Parathyroid adenoma (tissue), 2 donors: Measurements from ENCODE around the gene THEMIS2.

Source experiments
- H2AFZ ChIP-seq: fragments of 300-600 bp; sonication (generic); one replicate; pipeline ENCODE4 v1.7.0; 2017; ENCODE audit warnings: antibody characterized with exemption, mild to moderate bottlenecking
- H3K27ac ChIP-seq: fragments of 300-600 bp; sonication (generic); one replicate; pipeline ENCODE4 v1.7.0; 2017
- H3K27me3 ChIP-seq: fragments of 300-600 bp; sonication (generic); one replicate; pipeline ENCODE4 v1.7.0; 2017; ENCODE audit warnings: low read length; ENCODE audit not compliant: control insufficient read depth, insufficient read depth
- H3K36me3 ChIP-seq: fragments of 300-600 bp; sonication (generic); one replicate; pipeline ENCODE4 v1.7.0; 2017; ENCODE audit warnings: low read length; ENCODE audit not compliant: control insufficient read depth, insufficient read depth
- H3K4me1 ChIP-seq: fragments of 300-600 bp; sonication (generic); one replicate; pipeline ENCODE4 v1.7.0; 2017; ENCODE audit warnings: control low read depth
- H3K4me2 ChIP-seq: fragments of 300-600 bp; sonication (generic); one replicate; pipeline ENCODE4 v1.7.0; 2017; ENCODE audit warnings: low read length
- H3K4me3 ChIP-seq: fragments of 300-600 bp; sonication (generic); one replicate; pipeline ENCODE4 v1.7.0; 2017; ENCODE audit warnings: low read depth, low read length
- H3K79me2 ChIP-seq: fragments of 300-600 bp; sonication (generic); one replicate; pipeline ENCODE4 v1.7.0; 2017; ENCODE audit warnings: control low read depth
- H3K9ac ChIP-seq: fragments of 300-600 bp; sonication (generic); one replicate; pipeline ENCODE4 v1.7.0; 2017; ENCODE audit warnings: mild to moderate bottlenecking
- H3K9me3 ChIP-seq: fragments of 300-600 bp; sonication (generic); one replicate; pipeline ENCODE4 v1.7.0; 2017; ENCODE audit warnings: low read length; ENCODE audit not compliant: control insufficient read depth
- TF ChIP-seq, protein P1 (sequence below): fragments of 300-600 bp; sonication (generic); IDR thresholded peaks from one replicate; pipeline ENCODE4 v1.7.0; 2017; ENCODE audit warnings: antibody characterized with exemption, mild to moderate bottlenecking
- donor health status: primary hyperparathyroidism.

Gene THEMIS2

DNA sequence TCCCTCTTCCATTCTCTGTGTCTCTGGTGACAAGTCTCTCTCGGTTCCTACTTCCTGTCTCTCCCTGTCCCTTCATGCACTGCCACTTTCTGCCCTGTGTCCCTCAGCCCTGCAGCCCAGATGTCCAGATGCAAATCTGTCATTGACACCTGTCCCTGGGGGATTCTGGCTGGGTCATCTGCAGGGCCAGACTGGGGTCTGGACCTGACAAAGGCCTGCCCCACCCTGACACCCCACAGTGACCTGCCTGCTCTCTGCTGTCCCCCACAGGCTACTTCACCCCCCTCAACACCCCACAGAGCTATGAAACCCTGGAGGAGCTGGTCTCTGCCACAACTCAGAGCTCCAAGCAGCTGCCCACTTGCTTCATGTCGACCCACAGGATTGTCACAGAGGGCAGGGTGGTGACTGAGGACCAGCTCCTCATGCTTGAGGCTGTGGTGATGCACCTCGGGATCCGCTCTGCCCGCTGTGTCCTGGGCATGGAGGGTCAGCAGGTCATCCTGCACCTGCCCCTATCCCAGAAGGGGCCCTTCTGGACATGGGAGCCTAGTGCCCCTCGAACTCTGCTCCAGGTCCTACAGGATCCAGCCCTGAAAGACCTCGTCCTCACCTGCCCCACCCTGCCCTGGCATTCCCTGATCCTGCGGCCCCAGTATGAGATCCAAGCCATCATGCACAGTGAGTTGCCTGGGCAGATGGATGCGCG lies 7.2 kb downstream of the THEMIS2 start:
- Histone ChIP-seq H3K4me3 (no peak overlapping the region), H2AFZ (no peak overlapping the region), H3K27ac (no peak overlapping the region), H3K79me2 (no peaks in the 10 kb centered on the region), H3K9ac (no peak overlapping the region), H3K4me1 (peaks cover 9% of the 10 kb centered on the region), H3K9me3 (no peaks in the 10 kb centered on the region), H3K27me3 (no peaks in the 10 kb centered on the region), H3K4me2 (no peak overlapping the region), H3K36me3 (no peaks in the 10 kb centered on the region)
- TF ChIP-seq, protein P1, sequence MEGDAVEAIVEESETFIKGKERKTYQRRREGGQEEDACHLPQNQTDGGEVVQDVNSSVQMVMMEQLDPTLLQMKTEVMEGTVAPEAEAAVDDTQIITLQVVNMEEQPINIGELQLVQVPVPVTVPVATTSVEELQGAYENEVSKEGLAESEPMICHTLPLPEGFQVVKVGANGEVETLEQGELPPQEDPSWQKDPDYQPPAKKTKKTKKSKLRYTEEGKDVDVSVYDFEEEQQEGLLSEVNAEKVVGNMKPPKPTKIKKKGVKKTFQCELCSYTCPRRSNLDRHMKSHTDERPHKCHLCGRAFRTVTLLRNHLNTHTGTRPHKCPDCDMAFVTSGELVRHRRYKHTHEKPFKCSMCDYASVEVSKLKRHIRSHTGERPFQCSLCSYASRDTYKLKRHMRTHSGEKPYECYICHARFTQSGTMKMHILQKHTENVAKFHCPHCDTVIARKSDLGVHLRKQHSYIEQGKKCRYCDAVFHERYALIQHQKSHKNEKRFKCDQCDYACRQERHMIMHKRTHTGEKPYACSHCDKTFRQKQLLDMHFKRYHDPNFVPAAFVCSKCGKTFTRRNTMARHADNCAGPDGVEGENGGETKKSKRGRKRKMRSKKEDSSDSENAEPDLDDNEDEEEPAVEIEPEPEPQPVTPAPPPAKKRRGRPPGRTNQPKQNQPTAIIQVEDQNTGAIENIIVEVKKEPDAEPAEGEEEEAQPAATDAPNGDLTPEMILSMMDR: no peak

DNA sequence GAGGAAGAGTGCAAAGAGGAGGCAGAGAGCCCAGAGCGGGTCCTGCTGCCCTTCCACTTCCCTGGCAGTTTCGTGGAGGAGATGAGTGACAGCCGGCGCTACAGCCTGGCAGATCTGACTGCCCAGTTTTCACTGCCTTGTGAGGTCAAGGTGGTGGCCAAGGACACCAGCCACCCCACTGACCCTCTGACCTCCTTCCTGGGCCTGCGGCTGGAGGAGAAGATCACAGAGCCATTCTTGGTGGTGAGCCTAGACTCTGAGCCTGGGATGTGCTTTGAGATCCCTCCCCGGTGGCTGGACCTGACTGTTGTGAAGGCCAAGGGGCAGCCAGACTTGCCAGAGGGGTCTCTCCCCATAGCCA lies 10.2 kb downstream of the THEMIS2 start:
- H3K4me2 ChIP-seq: no peak overlapping the region
- peaks cover 9% of the 10 kb centered on the region for H3K4me1 ChIP-seq
- TF ChIP-seq, protein P1: no peak
- H3K27ac ChIP-seq: no peak overlapping the region
- no peaks in the 10 kb centered on the region for H3K36me3 ChIP-seq
- no peak overlapping the region for H3K4me3 ChIP-seq
- H3K9ac ChIP-seq: no peak overlapping the region
- no peaks in the 10 kb centered on the region for H3K9me3 ChIP-seq
- H2AFZ ChIP-seq: no peak overlapping the region
- no peaks in the 10 kb centered on the region for H3K27me3 ChIP-seq
- H3K79me2 ChIP-seq: no peaks in the 10 kb centered on the region

DNA sequence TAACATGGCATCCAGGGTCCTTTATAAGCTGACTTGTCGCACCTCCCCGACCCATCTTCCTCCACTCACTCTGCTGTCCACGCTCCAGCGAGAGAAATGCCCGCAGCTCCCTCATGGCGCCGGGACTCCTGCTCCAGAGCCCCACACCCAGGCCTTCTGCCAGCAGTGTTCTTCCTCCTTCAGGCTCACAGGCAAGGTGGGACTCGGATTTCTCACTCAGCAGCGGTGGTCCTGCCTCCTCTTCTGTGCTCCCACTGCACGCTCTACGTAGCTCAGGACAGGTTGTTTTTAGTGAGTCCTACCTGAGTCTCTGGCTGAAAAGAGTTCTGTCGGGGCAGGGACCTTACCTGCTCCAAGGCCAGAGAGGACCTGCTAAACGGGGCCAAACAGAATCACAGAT lies 11.2 kb downstream of the THEMIS2 start:
- TF ChIP-seq, protein P1: no peak
- no peaks in the 10 kb centered on the region for H3K27me3 ChIP-seq
- no peak overlapping the region for H3K4me2 ChIP-seq
- H3K9ac ChIP-seq: no peak overlapping the region
- H3K9me3 ChIP-seq: no peaks in the 10 kb centered on the region
- H2AFZ ChIP-seq: peak overlapping the region; percentile 86
- H3K4me3 ChIP-seq: no peak overlapping the region
- no peaks in the 10 kb centered on the region for H3K36me3 ChIP-seq
- H3K27ac ChIP-seq: peak overlapping the region; percentile 70
- no peaks in the 10 kb centered on the region for H3K79me2 ChIP-seq
- H3K4me1 ChIP-seq: peaks cover 9% of the 10 kb centered on the region

DNA sequence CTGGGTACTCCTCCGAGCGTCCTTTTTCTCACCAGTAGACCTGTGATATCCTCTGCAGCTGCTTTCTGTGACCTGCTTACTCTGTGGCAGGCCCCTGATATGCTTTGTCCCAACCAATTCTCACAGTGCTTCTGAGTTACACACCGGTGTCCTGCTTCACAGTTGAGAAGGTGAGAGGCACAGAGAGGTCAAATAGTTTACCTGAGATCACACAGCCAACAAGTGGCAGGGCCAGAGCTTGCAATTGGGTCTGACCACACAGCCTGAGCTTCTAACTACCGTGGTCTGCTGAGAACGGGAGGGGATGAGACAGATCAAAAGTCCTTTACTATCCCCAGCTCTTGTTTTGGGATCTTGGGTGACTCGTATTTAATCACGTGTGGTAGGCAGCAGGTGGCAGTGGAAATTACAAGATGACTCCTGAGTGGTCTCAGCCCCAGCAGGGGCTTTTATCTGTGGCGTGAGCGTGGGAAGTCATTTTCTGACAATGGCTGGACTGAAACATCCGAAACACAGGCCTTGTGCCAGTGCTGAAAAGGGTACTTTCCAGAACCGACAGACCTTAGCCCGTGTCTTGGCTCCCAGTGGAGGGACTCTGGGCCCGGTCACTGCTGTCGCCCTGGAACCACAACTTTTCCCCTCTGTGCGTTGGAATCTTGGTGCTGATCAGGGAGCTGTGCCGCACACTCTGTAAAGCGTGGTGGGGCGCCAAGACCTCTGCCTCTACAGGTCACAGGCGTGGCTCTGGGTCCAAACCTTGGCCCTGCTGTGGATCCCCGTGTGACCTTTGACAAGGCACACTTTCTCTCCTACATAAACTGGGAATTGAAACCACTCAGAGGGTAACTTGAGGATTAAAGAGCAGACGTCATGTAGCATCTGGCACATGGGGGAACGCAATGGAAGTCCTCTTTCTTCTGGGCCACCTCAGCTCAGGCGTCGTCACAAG lies 11.9 kb downstream of the THEMIS2 start:
- TF ChIP-seq, protein P1: no peak
- H3K9me3 ChIP-seq: no peaks in the 10 kb centered on the region
- peaks cover 9% of the 10 kb centered on the region for H3K4me1 ChIP-seq
- H3K36me3 ChIP-seq: no peaks in the 10 kb centered on the region
- H3K4me3 ChIP-seq: no peak overlapping the region
- no peaks in the 10 kb centered on the region for H3K79me2 ChIP-seq
- H2AFZ ChIP-seq: peak overlapping the region; percentile 86
- H3K27me3 ChIP-seq: no peaks in the 10 kb centered on the region
- no peak overlapping the region for H3K4me2 ChIP-seq
- no peak overlapping the region for H3K9ac ChIP-seq
- peak overlapping the region; percentile 70 for H3K27ac ChIP-seq
